Neutrophil (primary cell): ENCODE measurements around the gene NNT.

Experiments
- H3K27ac ChIP-seq: fragments of 200-600 bp; sonication (generic); 2 replicates; pipeline ENCODE4 v1.5.1; 2016; ENCODE audit warnings: mild to moderate bottlenecking, moderate library complexity
- H3K27me3 ChIP-seq: fragments of 200-600 bp; sonication (generic); 2 replicates; pipeline ENCODE4 v1.6.0; 2016; ENCODE audit warnings: mild to moderate bottlenecking
- H3K36me3 ChIP-seq: fragments of 200-600 bp; sonication (generic); 2 replicates; pipeline ENCODE4 v1.5.1; 2017
- H3K4me1 ChIP-seq, 2 experiments: fragments of 200-600 bp in 1 of 2; sonication (generic) in 1 of 2; 1 replicate in 1 of 2; 2 replicates in 1 of 2; pipeline versions ENCODE4 v1.5.1 to v1.6.1; 2013 to 2016; ENCODE audit warnings: low read depth in 1 of 2, low read length in 1 of 2, mild to moderate bottlenecking in 1 of 2, moderate library complexity in 1 of 2; ENCODE audit not compliant: control insufficient read depth in 1 of 2, insufficient read depth in 1 of 2
- H3K4me3 ChIP-seq, 2 experiments: fragments of 200-600 bp in 1 of 2; sonication (generic) in 1 of 2; 1 replicate in 1 of 2; 2 replicates in 1 of 2; pipeline ENCODE4 v1.5.1; 2013 to 2016; ENCODE audit warnings: low read depth in 1 of 2, low read length in 1 of 2, mild to moderate bottlenecking in 1 of 2, moderate library complexity in 1 of 2
- H3K9me3 ChIP-seq: fragments of 200-600 bp; sonication (generic); 2 replicates; pipeline ENCODE4 v1.5.1; 2016
- CTCF ChIP-seq: fragments of 200-600 bp; sonication (generic); IDR thresholded peaks from 2 replicates; pipeline ENCODE4 v1.5.1; 2016; ENCODE audit warnings: antibody characterized with exemption

Gene NNT

GRCh38 chr5:43638107-43638506 lies 35.1 kb downstream of the NNT start:
- H3K9me3 ChIP-seq = no peaks in the 10 kb centered on the region
- H3K27me3 ChIP-seq = no peaks in the 10 kb centered on the region
- H3K27ac ChIP-seq = no peak overlapping the region
- no peaks in the 10 kb centered on the region for H3K36me3 ChIP-seq
- no peak for TF ChIP-seq CTCF
- H3K4me1 ChIP-seq = peaks cover 14 to 15% of the 10 kb centered on the region in 2 experiments
- no peak overlapping the region for H3K4me3 ChIP-seq

DNA sequence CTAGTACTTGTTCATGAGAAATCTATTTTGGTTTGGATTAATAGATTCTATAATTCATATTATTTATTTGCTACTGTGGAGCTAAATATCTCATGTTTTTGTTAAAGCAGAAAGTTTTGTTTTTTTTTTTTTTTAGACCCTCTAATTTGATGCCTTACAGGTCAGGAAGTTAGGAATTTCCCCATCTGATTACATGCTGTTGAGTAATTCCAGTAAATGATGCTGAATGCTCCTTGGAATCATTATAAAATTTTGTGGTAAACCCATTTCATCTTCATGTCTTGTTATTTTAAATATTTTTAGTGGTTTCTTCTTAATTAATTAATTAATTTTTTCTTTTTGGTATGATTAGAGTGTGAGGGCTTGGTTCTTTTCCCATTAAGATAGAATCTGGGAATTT lies 35.6 kb downstream of the NNT start:
- Histone ChIP-seq H3K4me3 (no peak overlapping the region), H3K36me3 (no peaks in the 10 kb centered on the region), H3K4me1 (peaks cover 14 to 15% of the 10 kb centered on the region in 2 experiments), H3K27me3 (no peaks in the 10 kb centered on the region), H3K9me3 (no peaks in the 10 kb centered on the region), H3K27ac (no peak overlapping the region)
- no peak for TF ChIP-seq CTCF

- no peak for TF ChIP-seq CTCF
- no peaks in the 10 kb centered on the region for H3K27me3 ChIP-seq
- H3K4me3 ChIP-seq = no peak overlapping the region
- peaks cover 9 to 11% of the 10 kb centered on the region in 2 experiments for H3K4me1 ChIP-seq
- no peaks in the 10 kb centered on the region for H3K9me3 ChIP-seq
- peaks cover 2% of the 10 kb centered on the region for H3K36me3 ChIP-seq
- H3K27ac ChIP-seq = no peak overlapping the region
Measured at GRCh38 chr5:43639566-43639965, 36.6 kb downstream of the NNT start.

GRCh38 chr5:43642428-43642827 lies 39.4 kb downstream of the NNT start:
- Histone ChIP-seq H3K36me3 (peaks cover 17% of the 10 kb centered on the region), H3K4me1 (no peaks in the 10 kb centered on the region), H3K27me3 (no peaks in the 10 kb centered on the region), H3K27ac (no peak overlapping the region), H3K9me3 (no peaks in the 10 kb centered on the region), H3K4me3 (no peak overlapping the region)
- TF ChIP-seq CTCF = no peak

DNA sequence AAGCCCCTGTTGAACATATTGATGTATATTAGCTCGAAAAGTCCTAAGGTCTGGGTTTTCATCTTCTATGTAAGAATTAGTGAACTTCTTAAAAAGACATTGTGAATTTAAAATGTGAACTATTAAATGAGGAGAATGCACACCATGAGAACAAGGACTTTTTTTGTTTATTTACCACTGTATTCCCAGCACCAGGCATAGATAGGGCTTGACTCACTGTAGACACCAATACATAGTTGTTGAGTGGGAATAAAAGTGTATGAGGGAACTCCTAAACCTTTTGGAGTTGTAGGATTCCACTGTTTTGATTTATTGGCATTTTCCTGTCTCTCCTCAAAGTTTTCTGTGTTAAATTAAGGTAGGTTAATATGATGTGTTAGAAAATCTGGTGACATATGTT lies 40.3 kb downstream of the NNT start:
- no peak for TF ChIP-seq CTCF
- H3K9me3 ChIP-seq = no peaks in the 10 kb centered on the region
- no peaks in the 10 kb centered on the region for H3K4me1 ChIP-seq
- H3K27me3 ChIP-seq = no peaks in the 10 kb centered on the region
- peaks cover 26% of the 10 kb centered on the region for H3K36me3 ChIP-seq
- H3K4me3 ChIP-seq = no peak overlapping the region
- H3K27ac ChIP-seq = no peak overlapping the region

- TF ChIP-seq CTCF = no peak
- no peak overlapping the region for H3K4me3 ChIP-seq
- H3K27ac ChIP-seq = no peak overlapping the region
- H3K9me3 ChIP-seq = no peaks in the 10 kb centered on the region
- H3K27me3 ChIP-seq = no peaks in the 10 kb centered on the region
- H3K36me3 ChIP-seq = peaks cover 30% of the 10 kb centered on the region
- no peaks in the 10 kb centered on the region for H3K4me1 ChIP-seq
Measured at GRCh38 chr5:43643750-43644149, 40.8 kb downstream of the NNT start.
